ENCODE data around the gene PADI4. TPM values are rescaled to one million over a fixed set of nuclear protein-coding genes. Genes with fewer than 3 reads are reported as not detected.

Gene PADI4
- total RNA-seq, 1 donor from 2014 or later, result 0.29 TPM

- H3K4me1 Mint-ChIP-seq, result peaks cover 2% of the 10 kb centered on the region
- DNase-seq, result no peak
- no peak overlapping the region for H3K27ac Mint-ChIP-seq
- intact Hi-C loops (cut with micrococcal nuclease), result no loop called here
- POLR2A ChIA-PET, result no interaction called here
- no peak for ATAC-seq (ENCODE audit: low read depth)
- H3K36me3 Mint-ChIP-seq (ENCODE audit: low read depth), result no peaks in the 10 kb centered on the region
- H3K27me3 Mint-ChIP-seq, result peaks cover 2% of the 10 kb centered on the region
- H3K9me3 Mint-ChIP-seq, result no peaks in the 10 kb centered on the region
- CTCF ChIA-PET, result no interaction called here
- TF ChIP-seq CTCF (IDR thresholded peaks at IDR 0.05), result no peak
- no peak overlapping the region for H3K4me3 Mint-ChIP-seq
Measured at GRCh38 chr1:17361687-17362086, 53.7 kb downstream of the PADI4 start.

- CTCF ChIA-PET, result no interaction called here
- no peak for ATAC-seq (ENCODE audit: low read depth)
- intact Hi-C loops (cut with micrococcal nuclease), result no loop called here
- peaks cover 2% of the 10 kb centered on the region for H3K27me3 Mint-ChIP-seq
- TF ChIP-seq CTCF (IDR thresholded peaks at IDR 0.05), result no peak
- no peak overlapping the region for H3K4me3 Mint-ChIP-seq
- POLR2A ChIA-PET, result no interaction called here
- no peak for DNase-seq
- no peaks in the 10 kb centered on the region for H3K36me3 Mint-ChIP-seq (ENCODE audit: low read depth)
- H3K9me3 Mint-ChIP-seq, result no peaks in the 10 kb centered on the region
- no peak overlapping the region for H3K27ac Mint-ChIP-seq
- no peaks in the 10 kb centered on the region for H3K4me1 Mint-ChIP-seq
Measured at GRCh38 chr1:17363351-17363750, 55.4 kb downstream of the PADI4 start.

- Mint-ChIP-seq H3K4me1 (no peaks in the 10 kb centered on the region), H3K27ac (no peak overlapping the region), H3K36me3 (ENCODE audit: low read depth) (no peaks in the 10 kb centered on the region), H3K9me3 (no peaks in the 10 kb centered on the region), H3K27me3 (peaks cover 4% of the 10 kb centered on the region), H3K4me3 (no peak overlapping the region)
- ATAC-seq (ENCODE audit: low read depth) (no peak), DNase-seq (no peak)
- intact Hi-C loops (cut with micrococcal nuclease), result no loop called here
- ChIA-PET POLR2A (no interaction called here), CTCF (no interaction called here)
- TF ChIP-seq CTCF (IDR thresholded peaks at IDR 0.05), result no peak
Measured at GRCh38 chr1:17363771-17364170, 55.8 kb downstream of the PADI4 start.

GRCh38 chr1:17365293-17365692, 57.3 kb downstream of the PADI4 start:
- no peak overlapping the region for H3K4me3 Mint-ChIP-seq
- H3K36me3 Mint-ChIP-seq (ENCODE audit: low read depth), result no peaks in the 10 kb centered on the region
- ATAC-seq (ENCODE audit: low read depth) (no peak), DNase-seq (no peak)
- ChIA-PET POLR2A (interaction anchor here (0.7 kb wide), 1 partner anchor 16 kb away, joined by 7 read pairs; no protein-coding TSS in a partner anchor), CTCF (no interaction called here)
- H3K27ac Mint-ChIP-seq, result no peak overlapping the region
- peaks cover 4% of the 10 kb centered on the region for H3K27me3 Mint-ChIP-seq
- intact Hi-C loops (cut with micrococcal nuclease), result no loop called here
- TF ChIP-seq CTCF (IDR thresholded peaks at IDR 0.05), result no peak
- H3K9me3 Mint-ChIP-seq, result no peaks in the 10 kb centered on the region
- no peaks in the 10 kb centered on the region for H3K4me1 Mint-ChIP-seq

GRCh38 chr1:17369466-17369865, 61.5 kb downstream of the PADI4 start:
- TF ChIP-seq CTCF (IDR thresholded peaks at IDR 0.05), result no peak
- no peak for DNase-seq
- H3K4me1 Mint-ChIP-seq, result no peaks in the 10 kb centered on the region
- POLR2A ChIA-PET, result no interaction called here
- H3K4me3 Mint-ChIP-seq, result no peak overlapping the region
- H3K36me3 Mint-ChIP-seq (ENCODE audit: low read depth), result no peaks in the 10 kb centered on the region
- intact Hi-C loops (cut with micrococcal nuclease), result no loop called here
- ATAC-seq (ENCODE audit: low read depth), result no peak
- H3K27me3 Mint-ChIP-seq, result peaks cover 4% of the 10 kb centered on the region
- no peak overlapping the region for H3K27ac Mint-ChIP-seq
- CTCF ChIA-PET, result no interaction called here
- H3K9me3 Mint-ChIP-seq, result no peaks in the 10 kb centered on the region
